ENCODE measurements around the gene MAP3K5. TPM values are rescaled to one million over a fixed set of nuclear protein-coding genes. Genes with fewer than 3 reads are reported as not detected.
A peak's percentile ranks its signal among the peaks of the same experiment; 100 is the strongest.
"Not testable (repeated sequence)": the region's sequence is repeated elsewhere in the genome, so short reads cannot be mapped to it uniquely, and the experiment has no call there.

Gene MAP3K5, protein sequence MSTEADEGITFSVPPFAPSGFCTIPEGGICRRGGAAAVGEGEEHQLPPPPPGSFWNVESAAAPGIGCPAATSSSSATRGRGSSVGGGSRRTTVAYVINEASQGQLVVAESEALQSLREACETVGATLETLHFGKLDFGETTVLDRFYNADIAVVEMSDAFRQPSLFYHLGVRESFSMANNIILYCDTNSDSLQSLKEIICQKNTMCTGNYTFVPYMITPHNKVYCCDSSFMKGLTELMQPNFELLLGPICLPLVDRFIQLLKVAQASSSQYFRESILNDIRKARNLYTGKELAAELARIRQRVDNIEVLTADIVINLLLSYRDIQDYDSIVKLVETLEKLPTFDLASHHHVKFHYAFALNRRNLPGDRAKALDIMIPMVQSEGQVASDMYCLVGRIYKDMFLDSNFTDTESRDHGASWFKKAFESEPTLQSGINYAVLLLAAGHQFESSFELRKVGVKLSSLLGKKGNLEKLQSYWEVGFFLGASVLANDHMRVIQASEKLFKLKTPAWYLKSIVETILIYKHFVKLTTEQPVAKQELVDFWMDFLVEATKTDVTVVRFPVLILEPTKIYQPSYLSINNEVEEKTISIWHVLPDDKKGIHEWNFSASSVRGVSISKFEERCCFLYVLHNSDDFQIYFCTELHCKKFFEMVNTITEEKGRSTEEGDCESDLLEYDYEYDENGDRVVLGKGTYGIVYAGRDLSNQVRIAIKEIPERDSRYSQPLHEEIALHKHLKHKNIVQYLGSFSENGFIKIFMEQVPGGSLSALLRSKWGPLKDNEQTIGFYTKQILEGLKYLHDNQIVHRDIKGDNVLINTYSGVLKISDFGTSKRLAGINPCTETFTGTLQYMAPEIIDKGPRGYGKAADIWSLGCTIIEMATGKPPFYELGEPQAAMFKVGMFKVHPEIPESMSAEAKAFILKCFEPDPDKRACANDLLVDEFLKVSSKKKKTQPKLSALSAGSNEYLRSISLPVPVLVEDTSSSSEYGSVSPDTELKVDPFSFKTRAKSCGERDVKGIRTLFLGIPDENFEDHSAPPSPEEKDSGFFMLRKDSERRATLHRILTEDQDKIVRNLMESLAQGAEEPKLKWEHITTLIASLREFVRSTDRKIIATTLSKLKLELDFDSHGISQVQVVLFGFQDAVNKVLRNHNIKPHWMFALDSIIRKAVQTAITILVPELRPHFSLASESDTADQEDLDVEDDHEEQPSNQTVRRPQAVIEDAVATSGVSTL (N-terminal part only)
- 6.1 and 6.5 TPM in 2 replicates for total RNA-seq

DNA sequence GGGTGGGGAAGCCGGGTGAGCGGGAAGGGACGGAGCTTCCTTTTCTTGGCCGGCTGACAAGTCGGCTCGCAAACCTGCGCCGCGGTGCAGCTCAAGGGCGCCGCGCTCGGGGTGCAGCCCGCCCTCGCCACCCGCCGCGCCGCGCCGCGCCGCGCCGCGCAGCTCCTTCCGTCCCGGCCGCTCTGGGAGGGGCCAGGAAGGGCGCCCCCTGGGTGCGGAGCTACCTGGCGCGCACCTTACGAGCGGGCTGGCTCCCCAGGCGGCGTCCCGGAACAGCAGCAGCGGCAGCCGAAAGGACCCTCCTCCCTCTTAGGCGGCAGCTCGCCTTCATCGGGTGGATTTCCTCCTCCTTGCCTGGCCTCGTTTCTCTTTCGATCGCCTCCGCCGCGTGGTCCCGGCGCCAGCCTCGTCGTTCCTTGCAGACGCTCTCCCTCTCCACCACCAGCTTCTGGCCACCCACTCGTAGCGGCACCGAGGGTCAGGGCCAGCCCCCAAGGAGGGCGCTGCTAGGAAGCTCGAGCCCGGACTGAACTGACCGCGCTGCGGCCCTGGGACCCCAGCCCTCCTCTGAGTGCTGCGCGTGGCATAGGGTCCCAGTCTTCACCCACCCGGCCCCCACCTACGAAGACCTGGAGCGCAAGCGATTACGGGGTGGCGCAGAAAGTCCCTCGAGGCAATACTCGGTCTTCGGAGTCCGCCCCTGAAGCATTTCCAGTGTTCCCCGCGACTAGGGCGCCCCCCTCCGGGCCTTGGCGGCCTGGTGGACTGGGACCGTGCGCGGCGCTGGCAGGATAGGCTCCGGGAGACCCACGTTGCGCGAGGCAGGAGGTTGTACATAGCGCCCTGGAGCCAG, at the start of gene MAP3K5:
TSS of gene MAP3K5 (minus strand) at position 68 of the 853 bp plus-strand sequence. CDS start 320 bp downstream, outside the sequence.
- H3K4me1 Mint-ChIP-seq (ENCODE audit: low read depth): peaks cover 29% of the 10 kb centered on the region
- DNase-seq (ENCODE audit: low spot score): peak; percentile 89

DNA sequence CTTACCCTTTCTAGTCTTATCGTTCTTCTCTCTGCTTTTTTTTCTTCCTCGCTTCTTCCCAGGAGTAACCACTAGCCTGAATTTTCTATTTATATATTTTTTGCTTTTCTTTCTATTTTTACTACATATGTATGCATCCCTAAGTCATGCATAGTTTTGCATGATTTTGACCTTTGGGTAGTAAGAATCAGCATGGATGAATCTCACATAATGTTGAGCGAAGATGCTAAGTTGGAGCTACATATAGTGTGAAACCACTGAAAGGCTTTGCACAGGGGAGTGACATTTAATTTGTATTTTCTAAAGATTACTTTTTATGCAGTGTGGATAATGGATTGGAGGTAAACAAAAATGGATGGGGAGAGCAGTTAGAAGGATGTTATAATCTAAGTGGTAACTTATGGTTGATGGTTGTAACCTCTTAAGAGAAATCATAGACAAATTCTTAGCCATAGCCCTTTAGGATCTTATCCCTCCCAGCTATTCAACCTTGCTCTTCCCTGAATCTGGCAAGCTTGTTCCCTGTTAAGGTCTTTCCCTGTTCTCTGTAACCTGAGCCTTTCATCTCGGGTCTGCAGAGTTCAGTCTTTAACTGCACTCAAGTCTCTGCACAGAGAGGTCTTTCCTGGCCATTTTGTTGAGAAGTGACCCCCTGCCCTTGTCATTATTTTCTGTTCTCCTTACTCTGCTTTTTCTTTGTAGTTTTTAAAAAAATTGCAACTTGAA, 48.2 kb upstream of the MAP3K5 start:
- DNase-seq (ENCODE audit: low spot score): no peak
- H3K4me3 Mint-ChIP-seq (ENCODE audit: low read depth): no peak overlapping the region
- H3K9me3 Mint-ChIP-seq: no peaks in the 10 kb centered on the region
- no peaks in the 10 kb centered on the region for H3K27me3 Mint-ChIP-seq (ENCODE audit: low read depth)
- intact Hi-C loops (cut with micrococcal nuclease): no loop called here
- H3K36me3 Mint-ChIP-seq (ENCODE audit: low read depth): no peaks in the 10 kb centered on the region
- H3K4me1 Mint-ChIP-seq (ENCODE audit: low read depth): no peaks in the 10 kb centered on the region
- H3K27ac Mint-ChIP-seq: no peak overlapping the region

More for the DNA sequence above, at the start of gene MAP3K5:
- peaks cover 11% of the 10 kb centered on the region for H3K27me3 Mint-ChIP-seq (ENCODE audit: low read depth)
- peaks cover 8% of the 10 kb centered on the region for H3K36me3 Mint-ChIP-seq (ENCODE audit: low read depth)
- intact Hi-C loops (cut with micrococcal nuclease): loop anchor here (1.0 to 5.0 kb wide), 4 partner anchors 30 to 184 kb away; partner anchors contain the start of gene PEX7
- peak within 1 kb of the TSS; percentile 96 for H3K27ac Mint-ChIP-seq
- H3K4me3 Mint-ChIP-seq (ENCODE audit: low read depth): peak within 1 kb of the TSS; percentile 92
- no peaks in the 10 kb centered on the region for H3K9me3 Mint-ChIP-seq

DNA sequence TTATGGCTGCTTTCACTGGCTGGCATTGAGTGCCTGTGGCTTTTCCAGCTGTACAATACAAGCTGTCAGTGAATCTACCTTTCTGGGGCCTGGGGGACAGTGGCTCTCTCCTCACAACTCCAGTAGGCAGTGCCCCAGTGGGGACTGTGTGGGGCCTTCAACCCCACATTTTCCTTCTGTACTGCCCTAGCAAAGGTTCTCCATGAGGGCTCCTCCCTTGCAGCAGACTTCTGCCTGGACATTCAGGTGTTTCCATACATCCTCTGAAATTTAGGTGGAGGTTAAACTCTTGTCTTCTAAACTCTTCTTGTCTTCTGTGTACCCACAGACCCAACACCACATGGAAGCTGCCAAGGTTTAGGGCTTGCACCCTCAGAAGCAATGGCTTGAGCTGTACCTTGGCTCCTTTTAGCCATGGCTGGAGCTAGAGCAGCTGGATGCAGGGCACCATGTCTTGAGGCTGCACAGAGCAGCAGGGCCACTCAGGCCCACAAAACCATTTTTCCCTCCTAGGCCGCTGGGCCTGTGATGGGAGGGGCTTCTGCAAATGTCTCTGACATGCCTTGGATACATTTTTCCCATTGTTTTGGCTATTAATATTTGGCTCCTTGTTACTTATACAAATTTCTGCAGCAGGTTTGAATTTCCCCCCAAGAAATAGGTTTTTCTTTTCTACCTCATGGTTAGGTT, 39.7 kb upstream of the MAP3K5 start:
- DNase-seq (ENCODE audit: low spot score): no peak
- Mint-ChIP-seq H3K9me3 (peaks cover 29% of the 10 kb centered on the region), H3K36me3 (ENCODE audit: low read depth) (peaks cover 63% of the 10 kb centered on the region), H3K27me3 (ENCODE audit: low read depth) (no peaks in the 10 kb centered on the region), H3K27ac (no peak overlapping the region), H3K4me1 (ENCODE audit: low read depth) (peaks cover 3% of the 10 kb centered on the region), H3K4me3 (ENCODE audit: low read depth) (no peak overlapping the region)
- intact Hi-C loops (cut with micrococcal nuclease): no loop called here

DNA sequence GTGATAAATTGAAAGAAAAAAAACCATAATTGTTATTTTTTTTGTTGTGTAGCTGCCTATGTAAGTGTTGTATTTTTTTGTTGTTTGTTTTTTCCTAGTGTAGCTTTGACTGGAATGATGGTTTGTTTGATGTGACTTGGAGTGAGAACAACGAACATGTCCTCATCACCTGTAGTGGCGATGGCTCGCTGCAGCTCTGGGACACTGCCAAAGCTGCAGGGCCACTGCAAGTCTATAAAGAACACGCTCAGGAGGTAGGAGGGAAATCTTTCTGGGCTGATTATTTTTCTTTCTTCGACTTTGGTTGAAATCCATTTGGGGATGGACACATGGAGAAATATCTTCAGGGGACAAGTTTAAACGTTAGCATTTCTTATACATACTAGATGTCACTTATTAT, 33.9 kb upstream of the MAP3K5 start:
- peaks cover 13% of the 10 kb centered on the region for H3K4me1 Mint-ChIP-seq (ENCODE audit: low read depth)
- peaks cover 59% of the 10 kb centered on the region for H3K36me3 Mint-ChIP-seq (ENCODE audit: low read depth)
- DNase-seq (ENCODE audit: low spot score): no peak
- no peak overlapping the region for H3K27ac Mint-ChIP-seq
- H3K4me3 Mint-ChIP-seq (ENCODE audit: low read depth): no peak overlapping the region
- H3K27me3 Mint-ChIP-seq (ENCODE audit: low read depth): no peaks in the 10 kb centered on the region
- peaks cover 9% of the 10 kb centered on the region for H3K9me3 Mint-ChIP-seq
- intact Hi-C loops (cut with micrococcal nuclease): no loop called here

DNA sequence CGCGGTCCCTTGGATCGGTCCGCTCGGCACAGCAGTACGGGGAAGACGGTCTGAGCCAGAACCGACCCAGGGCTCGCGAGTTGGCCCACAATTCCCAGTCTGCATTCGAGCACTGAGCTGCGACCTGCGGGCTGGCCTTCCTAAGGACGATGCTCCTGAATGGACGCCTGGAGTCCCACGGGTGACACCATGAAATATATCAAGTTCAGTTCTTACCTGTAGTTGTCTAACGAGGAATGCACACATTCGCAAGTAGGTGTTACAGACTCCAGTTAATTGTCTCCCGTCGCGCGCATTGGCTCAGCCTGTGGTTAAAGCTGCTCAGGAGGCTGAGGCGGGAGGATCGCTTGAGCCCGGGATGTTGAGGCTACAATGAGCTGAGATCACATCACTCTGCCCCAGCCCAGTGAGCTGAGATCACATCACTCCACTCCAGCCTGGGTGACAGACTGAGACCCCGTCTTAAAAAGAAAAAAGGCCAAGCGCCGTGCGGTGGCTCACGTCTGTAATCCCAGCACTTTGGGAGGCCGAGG, 30.9 kb upstream of the MAP3K5 start:
- H3K36me3 Mint-ChIP-seq (ENCODE audit: low read depth): peaks cover 33% of the 10 kb centered on the region

DNA sequence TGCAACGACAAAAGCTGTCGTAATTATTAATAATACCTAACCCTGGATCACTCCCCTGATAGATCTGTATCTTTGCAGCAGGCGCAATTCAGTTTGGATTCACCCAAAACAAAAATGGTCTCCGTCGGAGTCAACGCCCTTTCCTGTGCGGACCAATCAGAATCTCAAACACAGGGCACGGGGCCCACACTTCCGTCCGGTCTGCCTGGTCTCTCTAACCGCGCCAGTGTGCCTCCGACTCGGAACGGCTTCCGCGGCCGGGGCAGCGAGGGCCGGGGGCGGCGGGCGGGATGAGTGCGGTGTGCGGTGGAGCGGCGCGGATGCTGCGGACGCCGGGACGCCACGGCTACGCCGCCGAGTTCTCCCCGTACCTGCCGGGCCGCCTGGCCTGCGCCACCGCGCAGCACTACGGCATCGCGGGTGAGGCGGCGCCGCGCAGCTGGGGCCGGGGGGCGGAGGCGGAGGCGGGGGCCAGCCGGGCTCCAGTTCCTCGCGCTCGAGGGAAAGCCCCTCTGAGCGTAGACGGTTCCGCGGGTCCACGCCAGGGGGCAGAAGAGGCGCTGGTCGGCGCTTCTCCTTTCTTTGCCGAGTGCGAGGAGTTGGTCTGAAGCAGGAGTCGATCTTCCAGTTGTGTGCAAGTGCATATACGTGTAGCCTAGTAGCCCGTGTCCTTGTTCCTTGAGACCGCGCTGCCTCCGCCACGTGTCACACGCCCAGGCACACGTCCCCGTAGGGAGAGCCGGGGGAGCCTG, 30.3 kb upstream of the MAP3K5 start, which contains the start of gene PEX7:
TSS of gene PEX7 (plus strand) at position 217 of the 752 bp plus-strand sequence. CDS start at position 291, 74 bp downstream.
- Mint-ChIP-seq H3K9me3 (no peaks in the 10 kb centered on the region), H3K4me1 (ENCODE audit: low read depth) (peaks cover 11% of the 10 kb centered on the region), H3K27ac (peak within 1 kb of the TSS; percentile 85), H3K4me3 (ENCODE audit: low read depth) (peak within 1 kb of the TSS; percentile 89), H3K36me3 (ENCODE audit: low read depth) (peaks cover 30% of the 10 kb centered on the region), H3K27me3 (ENCODE audit: low read depth) (peaks cover 11% of the 10 kb centered on the region)
- intact Hi-C loops (cut with micrococcal nuclease): loop anchor here (1.0 to 5.0 kb wide), 4 partner anchors 30 to 228 kb away; partner anchors contain the start of genes MAP3K5 and SLC35D3
- DNase-seq (ENCODE audit: low spot score): peak; percentile 87

More for the DNA sequence above, 30.9 kb upstream of the MAP3K5 start:
- H3K4me1 Mint-ChIP-seq (ENCODE audit: low read depth): peaks cover 11% of the 10 kb centered on the region
- intact Hi-C loops (cut with micrococcal nuclease): loop anchor here (2.0 to 5.0 kb wide), 2 partner anchors 30 to 99 kb away; partner anchors contain the start of genes MAP3K5 and SLC35D3
- peaks cover 7% of the 10 kb centered on the region for H3K27me3 Mint-ChIP-seq (ENCODE audit: low read depth)
- DNase-seq (ENCODE audit: low spot score): peak; percentile 10
- peak overlapping the region; percentile 82 for H3K27ac Mint-ChIP-seq
- no peaks in the 10 kb centered on the region for H3K9me3 Mint-ChIP-seq
- peak overlapping the region; percentile 89 for H3K4me3 Mint-ChIP-seq (ENCODE audit: low read depth)

DNA sequence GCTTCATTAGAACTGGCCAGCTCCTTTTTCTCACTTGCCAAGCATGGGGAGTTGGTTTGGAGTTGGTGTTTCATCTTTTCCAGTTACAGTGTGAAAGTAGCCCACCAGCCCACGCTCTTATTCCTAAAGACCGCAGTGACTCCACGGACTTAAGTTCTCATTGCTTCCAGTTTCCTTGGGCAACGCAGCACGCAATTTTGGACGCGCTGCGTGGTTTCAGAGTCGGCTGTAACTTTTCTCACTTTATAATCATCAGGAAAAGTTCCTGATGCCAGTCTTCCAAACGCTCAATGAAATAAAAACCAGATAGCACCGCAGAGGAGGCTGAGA, 29.7 kb upstream of the MAP3K5 start:
- peaks cover 29% of the 10 kb centered on the region for H3K36me3 Mint-ChIP-seq (ENCODE audit: low read depth)
- no peak for DNase-seq (ENCODE audit: low spot score)
- H3K4me3 Mint-ChIP-seq (ENCODE audit: low read depth): peak overlapping the region; percentile 85
- peaks cover 15% of the 10 kb centered on the region for H3K27me3 Mint-ChIP-seq (ENCODE audit: low read depth)
- H3K27ac Mint-ChIP-seq: peak overlapping the region; percentile 85
- peaks cover 11% of the 10 kb centered on the region for H3K4me1 Mint-ChIP-seq (ENCODE audit: low read depth)
- intact Hi-C loops (cut with micrococcal nuclease): loop anchor here (1.0 to 5.0 kb wide), 4 partner anchors 29 to 228 kb away; partner anchors contain the start of genes MAP3K5 and SLC35D3
- H3K9me3 Mint-ChIP-seq: no peaks in the 10 kb centered on the region

DNA sequence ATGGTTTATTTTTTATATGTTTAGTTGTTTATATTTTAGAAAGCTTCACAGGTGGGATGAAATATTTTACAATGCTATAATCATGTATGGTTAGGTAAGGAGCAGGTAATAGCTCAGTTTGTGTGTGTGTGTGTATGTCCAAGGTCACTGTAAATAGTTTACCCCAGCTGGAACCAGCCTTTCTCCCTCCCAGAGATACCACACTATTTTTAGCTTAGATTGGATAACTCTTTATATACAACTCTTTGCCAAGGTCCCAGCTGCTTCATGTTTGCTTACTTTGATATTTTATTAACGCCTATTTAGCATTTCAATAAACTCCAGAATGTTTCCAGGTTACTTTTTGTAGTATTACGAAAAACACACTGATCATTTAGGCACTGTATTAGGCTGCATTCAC, 28.3 kb upstream of the MAP3K5 start:
- intact Hi-C loops (cut with micrococcal nuclease): loop anchor here (5.0 kb wide), 1 partner anchor 102 kb away; the partner anchor contains the start of gene SLC35D3
- Mint-ChIP-seq H3K27me3 (ENCODE audit: low read depth) (peaks cover 21% of the 10 kb centered on the region), H3K36me3 (ENCODE audit: low read depth) (peaks cover 18% of the 10 kb centered on the region), H3K27ac (no peak overlapping the region), H3K4me1 (ENCODE audit: low read depth) (peaks cover 12% of the 10 kb centered on the region), H3K4me3 (ENCODE audit: low read depth) (no peak overlapping the region), H3K9me3 (no peaks in the 10 kb centered on the region)
- no peak for DNase-seq (ENCODE audit: low spot score)

DNA sequence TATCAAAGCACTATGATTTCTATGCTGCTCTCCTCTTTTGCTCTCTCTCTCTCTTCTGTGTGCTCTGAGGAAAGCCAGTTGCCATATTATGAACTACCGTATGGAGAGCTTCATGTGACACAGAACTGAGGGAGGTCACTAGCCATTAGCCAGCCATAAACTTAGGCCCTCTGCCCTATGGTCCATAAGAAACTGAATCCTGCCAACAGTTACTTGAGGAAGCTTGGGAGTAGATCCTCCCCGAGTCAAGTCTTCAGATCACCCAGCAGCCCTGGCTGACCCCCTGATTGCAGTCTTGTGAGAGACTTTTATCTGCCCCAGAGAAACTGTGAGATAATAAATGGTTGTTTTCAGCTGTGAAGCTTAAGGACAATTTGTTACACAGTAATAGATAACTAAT, 24.4 kb upstream of the MAP3K5 start:
- H3K4me3 Mint-ChIP-seq (ENCODE audit: low read depth): no peak overlapping the region
- intact Hi-C loops (cut with micrococcal nuclease): no loop called here
- H3K9me3 Mint-ChIP-seq: no peaks in the 10 kb centered on the region
- no peaks in the 10 kb centered on the region for H3K36me3 Mint-ChIP-seq (ENCODE audit: low read depth)
- no peak overlapping the region for H3K27ac Mint-ChIP-seq
- peaks cover 30% of the 10 kb centered on the region for H3K27me3 Mint-ChIP-seq (ENCODE audit: low read depth)
- DNase-seq (ENCODE audit: low spot score): no peak
- H3K4me1 Mint-ChIP-seq (ENCODE audit: low read depth): peaks cover 7% of the 10 kb centered on the region

DNA sequence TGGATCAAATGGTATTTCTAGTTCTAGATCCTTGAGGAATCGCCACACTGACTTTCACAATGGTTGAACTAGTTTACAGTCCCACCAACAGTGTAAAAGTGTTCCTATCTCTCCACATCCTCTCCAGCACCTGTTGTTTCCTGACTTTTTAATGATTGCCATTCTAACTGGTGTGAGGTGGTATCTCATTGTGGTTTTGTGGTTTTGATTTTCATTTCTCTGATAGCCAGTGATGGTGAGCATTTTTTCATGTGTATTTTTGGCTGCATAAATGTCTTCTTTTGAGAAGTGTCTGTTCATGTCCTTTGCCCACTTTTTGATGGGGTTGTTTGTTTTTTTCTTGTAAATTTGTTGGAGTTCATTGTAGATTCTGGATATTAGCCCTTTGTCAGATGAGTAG, 23.3 kb upstream of the MAP3K5 start:
- DNase-seq (ENCODE audit: low spot score); H3K36me3 Mint-ChIP-seq (ENCODE audit: low read depth); intact Hi-C loops (cut with micrococcal nuclease); H3K27ac Mint-ChIP-seq; H3K9me3 Mint-ChIP-seq; H3K4me1 Mint-ChIP-seq (ENCODE audit: low read depth); H3K4me3 Mint-ChIP-seq (ENCODE audit: low read depth): not testable (repeated sequence)
- peaks cover 30% of the 10 kb centered on the region for H3K27me3 Mint-ChIP-seq (ENCODE audit: low read depth)
